ENCODE results near the gene NELFA.

The NELFA gene

GRCh38 chr4:1981251-1982058 lies 27.3 kb downstream of the NELFA start:
- DNase-seq: no peak

GRCh38 chr4:1980561-1981041 lies 28.2 kb downstream of the NELFA start:
- DNase-seq: no peak

GRCh38 chr4:1979477-1980196 lies 29.1 kb downstream of the NELFA start:
- no peak for DNase-seq

- no peak for DNase-seq
These were observed 29.9 kb downstream of the NELFA start for GRCh38 chr4:1978741-1979476.

- no peak for DNase-seq
These were observed 30.5 kb downstream of the NELFA start for GRCh38 chr4:1978226-1978625.

- no peak for DNase-seq
These were observed 32.1 kb downstream of the NELFA start for GRCh38 chr4:1976416-1977352.

- DNase-seq: no peak
These were observed 32.9 kb downstream of the NELFA start for GRCh38 chr4:1975880-1976279.

GRCh38 chr4:1975391-1975801 lies 33.4 kb downstream of the NELFA start:
- DNase-seq: no peak

GRCh38 chr4:1974840-1975239 lies 33.9 kb downstream of the NELFA start:
- no peak for DNase-seq

- no peak for DNase-seq
These were observed 35.1 kb downstream of the NELFA start for GRCh38 chr4:1973661-1974060.

- no peak for DNase-seq
These were observed 35.6 kb downstream of the NELFA start for GRCh38 chr4:1973218-1973617.

- DNase-seq: no peak
These were observed 36.4 kb downstream of the NELFA start for GRCh38 chr4:1972414-1972813.

GRCh38 chr4:1971456-1972200 lies 37.1 kb downstream of the NELFA start:
- no peak for DNase-seq

- no peak for DNase-seq
These were observed 37.8 kb downstream of the NELFA start for GRCh38 chr4:1970926-1971325.

GRCh38 chr4:1969928-1970723 lies 38.6 kb downstream of the NELFA start:
- no peak for DNase-seq

- DNase-seq: no peak
These were observed 40.0 kb downstream of the NELFA start for GRCh38 chr4:1968686-1969295.

- no peak for DNase-seq
These were observed 41.1 kb downstream of the NELFA start for GRCh38 chr4:1967512-1968149.

GRCh38 chr4:1964971-1965370 lies 43.8 kb downstream of the NELFA start:
- DNase-seq: no peak

- DNase-seq: no peak
These were observed 44.3 kb downstream of the NELFA start for GRCh38 chr4:1964443-1964842.

GRCh38 chr4:1962980-1963379 lies 45.8 kb downstream of the NELFA start:
- no peak for DNase-seq

Data from SHP77 treated with DMSO at 0.1 percent for 48 hours (cell line).